ENCODE measurements around the gene IGFL4.

The IGFL4 gene

DNA sequence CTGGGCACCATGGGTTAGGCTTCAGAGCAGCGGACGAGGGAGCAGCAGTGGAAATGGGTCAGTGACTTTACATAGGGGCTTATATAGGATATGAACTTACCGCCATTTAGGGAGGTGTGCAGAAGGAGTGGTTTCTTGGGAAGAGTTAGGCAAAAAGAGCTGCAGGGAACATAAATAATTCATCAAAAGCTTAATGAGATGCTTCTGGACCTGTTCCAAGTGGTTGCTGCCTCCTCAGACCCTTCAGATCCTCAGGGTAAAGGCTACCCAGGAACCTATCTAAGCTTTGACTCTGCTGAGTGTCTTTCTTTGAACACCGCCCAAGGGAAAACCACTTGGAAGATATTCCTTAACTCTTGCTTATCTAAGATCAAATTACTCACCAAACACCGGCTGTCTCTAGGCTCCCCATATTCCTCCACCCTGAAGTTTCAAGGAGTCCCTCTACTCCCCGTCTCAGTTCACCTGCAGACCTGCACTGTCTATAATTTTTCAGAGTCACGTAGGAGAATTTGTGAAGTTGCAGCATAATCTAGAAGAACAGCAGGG, at the start of gene IGFL4:
Gene IGFL4 (minus strand): TSS at position 51 of the 549 bp plus-strand sequence. CDS start 40 bp downstream, at position 11.
- DNase-seq (ENCODE audit: low spot score): no peak

DNA sequence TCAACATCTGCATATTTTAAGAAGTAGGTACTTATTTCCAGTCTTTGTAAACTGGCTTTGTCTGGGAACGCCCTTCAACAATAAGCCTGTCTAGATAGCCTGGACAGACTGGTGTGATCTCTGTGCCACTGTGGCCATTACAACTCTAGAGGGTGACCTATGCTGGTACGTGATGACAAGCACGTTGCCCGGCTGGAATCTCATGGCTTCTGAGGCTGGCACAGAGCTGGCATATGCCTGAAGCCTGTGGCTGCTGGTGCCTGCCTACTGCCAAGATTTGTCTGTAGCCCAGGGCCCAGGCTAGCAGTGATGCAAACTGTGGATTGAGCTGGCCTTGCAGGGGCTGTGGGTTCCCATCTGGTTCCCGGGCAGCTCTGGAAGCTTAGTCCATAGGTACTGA, 49.6 kb upstream of the IGFL4 start:
- no peak for DNase-seq (ENCODE audit: low spot score)

DNA sequence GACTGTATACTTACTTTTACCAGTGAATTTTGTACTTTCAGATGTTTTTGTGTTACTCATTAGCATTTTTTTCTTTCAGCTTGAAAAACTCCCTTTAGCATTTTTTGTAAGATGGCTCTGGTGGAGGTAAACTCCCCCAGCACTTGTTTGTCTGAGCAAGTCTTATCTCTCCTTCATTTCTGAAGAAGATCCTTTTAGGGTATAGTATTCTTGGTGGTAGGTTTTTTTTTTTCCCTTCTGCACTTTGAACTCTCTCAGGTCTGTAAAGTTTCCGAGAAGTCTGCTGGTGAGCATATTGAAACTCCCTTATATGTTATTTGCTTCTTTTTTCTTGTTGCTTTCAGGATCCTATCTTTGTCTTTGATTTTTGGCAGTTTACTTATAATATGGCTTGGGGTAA, 48.6 kb upstream of the IGFL4 start:
- DNase-seq (ENCODE audit: low spot score): no peak

DNA sequence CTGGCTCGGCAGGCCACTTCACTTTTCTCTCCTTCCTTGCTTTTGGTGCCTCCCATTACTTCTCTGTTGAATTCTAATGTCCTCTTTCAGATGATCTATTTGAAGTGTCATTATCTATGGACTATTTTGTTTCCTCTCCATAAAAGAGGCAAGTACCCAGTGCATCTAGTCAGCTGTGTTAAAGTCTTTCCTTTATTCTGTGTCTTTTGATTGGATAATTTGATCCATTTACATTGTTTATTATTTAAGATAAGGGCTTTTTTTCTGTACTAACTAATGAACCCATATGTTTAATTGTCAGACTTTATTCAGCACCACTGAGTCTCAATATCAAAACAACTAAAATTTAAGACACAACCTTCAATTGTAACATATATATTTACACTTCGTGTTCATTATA, 47.3 kb upstream of the IGFL4 start:
- no peak for DNase-seq (ENCODE audit: low spot score)

DNA sequence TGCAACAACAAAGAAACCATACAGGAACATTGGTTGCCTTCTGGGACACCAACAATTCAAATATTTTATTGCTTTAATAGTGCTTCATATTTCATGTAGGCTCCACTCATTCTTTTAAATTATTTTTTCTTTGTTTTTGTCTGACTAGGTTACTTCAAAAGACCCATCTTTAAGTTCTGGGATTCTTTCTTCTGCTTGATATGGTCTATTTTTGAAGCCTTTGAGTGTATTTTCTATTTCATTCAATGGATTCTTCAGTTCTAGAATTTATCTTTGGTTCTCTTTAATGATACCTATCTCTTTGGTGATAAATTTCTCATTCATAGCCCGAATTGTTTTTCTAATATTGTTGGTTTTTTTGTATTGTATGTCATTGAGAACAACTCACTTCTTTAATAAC, 45.1 kb upstream of the IGFL4 start:
- DNase-seq (ENCODE audit: low spot score): no peak

DNA sequence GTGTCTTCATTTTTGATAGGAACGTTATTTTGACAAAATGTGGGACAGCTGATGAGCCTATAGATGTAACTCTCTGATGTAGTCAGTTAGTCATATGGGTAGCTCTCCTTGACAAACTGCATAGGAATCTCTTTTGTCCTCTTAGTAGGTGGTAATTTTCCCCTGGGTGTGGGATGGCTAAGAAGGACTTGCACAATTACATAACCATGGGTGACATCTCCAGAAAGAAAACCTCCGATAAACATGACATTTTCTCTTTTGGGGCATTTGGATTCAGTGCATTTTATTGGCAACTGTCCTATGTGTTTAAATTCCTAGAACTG, 41.9 kb upstream of the IGFL4 start:
- DNase-seq (ENCODE audit: low spot score): no peak

DNA sequence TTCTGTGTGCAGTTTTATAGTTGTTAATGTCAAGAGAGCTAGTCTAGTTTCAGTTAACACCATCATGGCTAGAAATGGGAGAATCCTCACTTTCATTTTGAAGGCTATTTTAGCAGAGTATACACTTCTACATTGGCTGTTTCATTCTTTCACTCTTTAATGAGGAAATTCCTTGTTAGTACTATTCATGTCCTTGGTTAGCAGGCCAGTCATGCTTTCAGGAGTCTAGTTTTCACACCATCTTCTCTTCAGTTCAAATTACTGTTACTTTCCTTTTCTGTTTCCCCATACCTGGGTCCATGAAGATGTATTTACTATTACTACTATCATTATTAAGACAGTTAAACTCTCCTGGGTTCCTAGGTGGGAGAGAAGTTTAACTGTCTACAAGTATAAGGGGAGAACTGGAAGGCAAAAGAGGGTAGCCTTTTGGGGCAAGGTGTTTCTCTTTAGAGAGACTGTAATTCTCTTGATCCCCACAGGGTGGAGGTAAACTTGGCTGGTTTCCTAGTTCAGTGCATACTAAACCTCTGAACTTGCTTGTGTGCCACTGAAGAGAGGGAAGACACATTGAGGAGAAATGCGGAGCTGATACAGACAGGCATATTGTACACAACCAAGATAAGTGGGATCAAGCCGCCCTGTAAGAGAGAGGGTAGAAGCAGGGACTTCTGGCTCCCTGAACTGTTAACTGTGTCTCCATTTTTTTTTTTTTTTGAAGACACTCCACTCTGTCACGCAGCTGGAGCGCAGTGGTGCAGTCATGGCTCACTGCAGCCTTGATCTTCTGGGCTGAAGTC, 41.3 kb upstream of the IGFL4 start:
- peak; percentile 50 for DNase-seq (ENCODE audit: low spot score)

DNA sequence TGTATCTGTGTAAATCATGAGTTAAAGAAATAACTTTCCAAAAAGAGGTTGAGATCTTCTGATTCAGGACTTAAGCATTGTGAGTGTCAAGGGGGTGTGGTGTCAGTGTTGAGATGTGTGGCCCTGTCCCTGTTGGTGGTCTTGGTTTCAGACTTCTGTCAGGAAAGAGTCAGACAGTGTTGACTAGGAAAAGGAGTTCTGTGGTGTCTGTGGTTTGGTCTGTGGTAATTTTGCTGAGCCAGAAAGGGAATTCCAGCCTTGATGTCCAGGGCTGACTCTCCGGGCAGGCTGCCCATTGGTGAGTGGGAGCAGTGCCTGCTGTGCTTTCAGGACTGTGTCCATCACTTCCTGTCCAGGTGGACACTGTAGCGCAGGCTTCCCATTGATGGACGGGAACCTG, 39.8 kb upstream of the IGFL4 start:
- no peak for DNase-seq (ENCODE audit: low spot score)

DNA sequence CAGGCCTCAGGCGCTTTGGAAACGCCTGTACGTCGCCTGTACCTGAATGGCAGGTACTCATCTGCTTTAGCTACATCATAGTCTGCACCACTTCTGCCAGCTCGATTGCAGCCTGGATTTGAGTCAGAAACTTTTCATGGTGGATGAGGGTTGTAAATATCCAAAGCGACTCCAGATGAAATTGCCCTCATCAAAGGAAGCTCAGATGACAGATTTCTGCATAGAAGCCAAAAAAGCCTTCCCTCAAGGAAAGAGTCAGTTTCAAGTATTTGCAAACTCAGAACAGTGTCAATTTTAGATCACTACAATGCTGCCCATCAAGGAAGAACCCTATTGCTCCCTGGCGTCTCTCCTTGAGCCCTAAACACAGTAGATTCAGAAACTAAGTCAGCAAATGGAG, 38.8 kb upstream of the IGFL4 start:
- no peak for DNase-seq (ENCODE audit: low spot score)

DNA sequence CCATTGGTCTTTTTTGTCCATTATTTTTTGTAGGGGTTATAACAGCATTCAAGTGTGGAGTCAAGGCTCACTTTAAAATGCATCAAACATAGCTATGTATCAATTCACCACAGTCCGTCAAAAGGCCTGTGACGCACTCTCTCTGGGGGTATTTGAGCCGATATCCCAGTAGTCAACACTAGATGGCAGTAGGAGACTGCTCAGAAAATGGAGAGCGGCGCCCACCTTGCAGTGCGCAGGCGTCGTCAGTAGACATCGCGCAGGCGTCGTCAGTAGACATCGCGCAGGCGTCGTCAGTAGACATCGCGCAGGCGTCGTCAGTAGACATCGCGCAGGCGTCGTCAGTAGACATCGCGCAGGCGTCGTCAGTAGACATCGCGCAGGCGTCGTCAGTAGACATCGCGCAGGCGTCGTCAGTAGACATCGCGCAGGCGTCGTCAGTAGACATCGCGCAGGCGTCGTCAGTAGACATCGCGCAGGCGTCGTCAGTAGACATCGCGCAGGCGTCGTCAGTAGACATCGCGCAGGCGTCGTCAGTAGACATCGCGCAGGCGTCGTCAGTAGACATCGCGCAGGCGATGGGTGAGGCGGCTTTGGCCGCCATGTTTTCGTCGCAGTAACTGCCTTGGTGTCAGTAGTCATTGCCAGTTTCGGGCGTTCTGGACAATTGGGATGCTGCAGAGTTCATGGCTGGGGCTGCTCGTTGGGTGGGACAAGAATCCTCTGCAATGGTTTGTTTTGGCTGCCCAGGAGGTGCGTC, 38.0 kb upstream of the IGFL4 start:
- peak; percentile 82 for DNase-seq (ENCODE audit: low spot score)

DNA sequence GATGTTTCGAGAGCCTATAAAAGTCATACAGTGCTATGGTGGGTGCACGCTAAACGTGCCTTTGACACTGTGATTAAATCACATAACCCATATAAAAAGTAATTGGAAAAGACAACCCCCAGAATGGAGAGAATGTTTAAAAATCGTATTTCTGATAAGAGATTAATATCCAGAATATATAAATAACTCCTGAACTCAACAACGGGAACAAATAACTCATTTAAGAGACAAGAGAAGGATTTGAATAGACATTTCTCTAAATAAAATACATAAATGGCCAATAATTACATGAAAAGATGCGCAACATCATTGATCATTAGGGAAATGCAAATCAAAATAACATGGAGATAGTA, 37.0 kb upstream of the IGFL4 start:
- no peak for DNase-seq (ENCODE audit: low spot score)

DNA sequence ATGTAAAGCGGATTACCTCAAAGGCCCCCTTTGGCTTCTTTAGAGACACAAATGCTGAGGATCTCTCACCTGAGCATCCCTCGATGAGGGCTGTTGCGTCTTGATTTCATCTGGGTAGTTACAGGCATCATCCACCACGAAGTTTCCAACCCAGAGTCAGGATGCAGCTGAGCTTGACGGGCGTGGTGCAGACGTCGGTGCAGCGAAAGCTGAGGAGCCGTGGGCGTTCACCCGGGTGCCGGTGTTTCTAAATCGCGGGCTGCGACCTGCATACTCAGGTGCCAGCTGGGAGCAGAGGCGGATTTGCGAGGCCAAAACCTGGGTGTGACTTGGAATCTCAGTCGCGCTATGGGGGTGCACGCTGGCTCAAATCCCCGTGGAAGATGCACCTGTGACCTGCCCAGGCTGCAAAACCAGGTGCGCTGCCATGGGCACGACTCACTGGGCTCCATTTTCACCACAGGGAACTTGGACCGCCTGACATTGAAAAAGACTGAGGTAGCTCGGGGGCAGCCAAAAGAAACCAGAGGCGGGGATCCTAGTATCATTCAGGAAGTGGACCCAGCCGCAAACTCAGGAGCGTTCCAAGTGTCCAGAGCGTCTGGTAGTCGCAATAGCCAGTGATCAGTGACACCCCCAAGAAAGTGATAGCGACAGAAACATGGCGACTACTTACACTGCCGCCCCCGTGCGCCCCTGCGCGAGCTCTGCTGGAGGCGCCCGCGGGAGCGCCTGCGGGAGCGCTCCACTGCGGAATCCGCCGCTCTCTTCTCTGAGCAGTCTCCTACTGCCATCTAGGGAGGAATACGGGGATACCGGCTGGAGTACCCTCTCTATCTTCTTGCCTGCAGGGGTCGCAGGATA, 36.4 kb upstream of the IGFL4 start:
- peak; percentile 89 for DNase-seq (ENCODE audit: low spot score)

DNA sequence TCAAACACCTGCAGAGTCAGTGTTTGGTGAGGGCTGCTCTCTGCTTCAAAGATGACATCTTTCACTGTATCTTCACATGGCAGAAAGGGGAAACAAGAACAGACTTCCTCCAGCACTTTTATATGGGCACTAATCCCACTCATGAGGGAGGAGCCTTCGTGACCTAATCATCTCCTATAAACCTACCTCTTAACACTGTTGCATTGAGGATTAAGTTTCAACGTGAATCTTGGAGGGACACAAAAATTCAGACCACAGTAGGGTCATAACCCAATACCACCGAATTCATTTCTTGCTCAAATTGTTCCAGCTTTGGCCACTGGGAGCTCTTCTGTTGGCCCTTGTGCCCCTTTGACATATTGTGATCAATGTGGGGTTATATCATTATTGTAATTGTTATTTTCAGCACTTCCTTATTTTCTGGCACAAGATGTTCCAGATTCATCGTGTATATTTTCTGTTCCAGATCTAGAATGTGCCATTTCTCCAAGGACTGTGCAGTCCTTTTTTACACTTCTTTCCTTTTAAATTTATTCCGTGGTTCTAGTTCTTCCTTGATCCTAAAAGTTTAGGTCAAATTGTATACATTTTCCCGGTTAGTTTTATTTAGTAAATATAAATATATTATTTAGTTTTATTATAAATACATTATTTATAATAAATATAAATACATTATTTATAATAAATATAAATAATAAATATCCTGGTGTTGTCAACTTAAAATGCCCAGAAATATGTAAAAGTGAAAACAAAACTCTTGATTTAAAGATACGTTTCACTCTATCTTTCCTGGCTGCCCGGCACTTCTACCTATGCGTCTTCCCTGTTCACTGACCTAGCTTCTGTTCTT, 35.5 kb upstream of the IGFL4 start:
- DNase-seq (ENCODE audit: low spot score): no peak

DNA sequence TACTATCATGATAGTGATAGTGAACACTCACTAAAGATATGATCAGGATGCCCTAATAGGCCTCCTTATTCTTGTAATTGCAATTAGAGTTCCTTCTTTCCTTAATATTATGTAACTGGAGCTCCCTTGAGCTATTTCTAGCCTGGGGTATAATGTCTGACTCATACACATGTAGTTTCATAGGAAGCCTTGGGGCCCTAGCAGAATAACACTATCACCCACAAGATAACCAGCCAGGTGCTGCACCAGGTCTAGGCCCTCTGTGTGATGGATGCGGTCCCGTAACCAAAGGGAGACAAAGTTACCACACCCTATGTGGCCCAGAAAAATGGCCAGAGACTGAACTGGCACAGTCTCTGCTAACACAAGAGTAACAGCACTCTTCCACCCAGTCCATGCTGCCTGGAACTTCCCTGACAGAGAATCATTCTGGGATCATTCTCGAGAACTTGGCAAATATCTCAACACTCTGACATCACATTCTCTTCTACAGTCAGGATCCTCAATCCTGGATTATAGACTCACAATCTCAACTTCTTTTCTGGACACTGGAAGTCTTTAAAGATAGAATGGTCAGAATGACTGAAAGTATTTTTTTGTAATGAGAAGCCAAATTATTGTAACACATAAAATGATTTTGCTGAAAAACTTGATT, 32.6 kb upstream of the IGFL4 start:
- no peak for DNase-seq (ENCODE audit: low spot score)

DNA sequence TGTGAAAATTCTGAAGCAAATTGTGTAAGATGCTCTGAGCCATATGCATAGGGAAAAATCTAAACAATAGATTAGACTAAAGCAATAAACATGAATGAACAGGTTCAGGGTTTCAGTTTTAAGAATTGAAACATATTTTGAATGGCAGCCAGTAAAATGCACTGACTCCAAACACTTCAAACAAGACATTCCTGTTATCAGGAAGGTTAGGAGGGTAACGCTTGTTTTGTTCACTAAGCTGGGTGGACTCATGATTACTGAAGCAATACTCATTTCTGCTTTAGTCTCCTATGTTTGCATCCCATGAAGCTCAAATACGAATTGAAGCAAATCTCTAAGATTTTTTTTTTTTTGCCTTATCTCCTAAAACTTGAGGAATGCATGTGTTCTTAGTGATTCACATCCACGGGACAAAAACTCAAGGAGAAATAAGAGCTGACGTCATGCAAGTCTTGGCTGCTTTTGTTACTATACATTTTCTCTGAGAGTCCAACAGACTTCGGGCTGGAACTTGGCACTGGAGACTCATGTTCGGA, 29.1 kb upstream of the IGFL4 start:
- no peak for DNase-seq (ENCODE audit: low spot score)

DNA sequence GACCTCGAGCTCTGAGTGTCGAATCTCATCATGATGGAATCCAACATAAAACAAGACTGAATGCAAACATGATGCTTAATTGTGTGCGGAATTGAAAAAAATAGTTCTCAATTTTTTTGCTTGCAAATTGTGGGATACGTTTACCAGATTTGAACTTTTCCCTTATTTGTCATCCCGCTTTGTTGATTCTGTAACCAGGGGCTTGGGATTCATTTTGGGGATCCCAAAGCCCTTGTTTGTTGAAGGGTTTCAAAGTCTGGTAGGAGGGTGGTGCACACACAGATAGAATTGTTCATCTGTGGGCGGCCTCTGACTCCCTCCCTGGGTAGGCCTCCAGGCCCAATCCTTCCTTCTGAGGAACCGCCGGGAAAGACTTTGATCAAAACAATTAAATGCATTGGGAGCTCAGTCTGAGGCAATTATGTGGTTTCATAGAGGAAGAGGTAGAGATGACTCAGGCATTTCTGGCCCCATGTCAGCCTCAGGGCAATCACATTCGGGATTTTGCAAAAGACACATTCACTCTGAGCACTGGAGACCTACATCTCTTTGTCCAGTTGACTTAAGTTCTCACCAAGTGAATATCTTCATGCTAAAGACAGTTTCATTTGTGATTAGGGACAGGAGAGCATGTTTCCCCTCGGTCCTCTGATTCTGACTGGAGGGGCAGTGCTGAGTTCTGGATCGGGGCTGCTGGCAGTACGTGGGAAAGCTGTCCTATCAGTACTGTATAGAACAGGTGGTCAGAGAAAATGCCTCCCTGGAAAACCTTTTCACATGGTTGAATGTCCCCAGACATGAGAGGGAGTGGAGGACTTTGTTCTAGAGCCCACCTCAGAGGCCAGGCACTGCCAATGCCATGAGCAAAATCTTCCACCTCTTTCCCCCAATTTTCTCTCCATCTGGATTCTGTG, 27.8 kb upstream of the IGFL4 start:
- DNase-seq (ENCODE audit: low spot score): no peak

DNA sequence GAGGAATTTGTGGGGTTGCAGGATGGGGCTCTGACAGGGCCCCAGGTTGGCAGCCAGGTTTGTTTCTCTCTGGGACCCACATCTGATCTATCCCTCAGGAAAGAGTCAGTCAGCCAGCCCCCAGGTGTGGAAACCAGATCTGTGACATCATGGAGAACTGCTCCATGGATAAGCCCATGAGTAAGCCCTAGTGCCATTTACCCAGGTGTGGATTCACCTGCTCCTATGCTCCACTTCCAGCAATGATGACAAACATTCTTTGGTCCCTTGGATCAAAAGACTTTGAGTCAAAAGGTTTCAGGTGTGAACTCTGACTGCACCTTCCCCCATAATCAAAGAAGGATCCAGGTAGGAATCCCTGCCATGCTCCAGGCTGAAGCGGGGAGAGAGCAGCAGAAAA, 26.9 kb upstream of the IGFL4 start:
- DNase-seq (ENCODE audit: low spot score): no peak

DNA sequence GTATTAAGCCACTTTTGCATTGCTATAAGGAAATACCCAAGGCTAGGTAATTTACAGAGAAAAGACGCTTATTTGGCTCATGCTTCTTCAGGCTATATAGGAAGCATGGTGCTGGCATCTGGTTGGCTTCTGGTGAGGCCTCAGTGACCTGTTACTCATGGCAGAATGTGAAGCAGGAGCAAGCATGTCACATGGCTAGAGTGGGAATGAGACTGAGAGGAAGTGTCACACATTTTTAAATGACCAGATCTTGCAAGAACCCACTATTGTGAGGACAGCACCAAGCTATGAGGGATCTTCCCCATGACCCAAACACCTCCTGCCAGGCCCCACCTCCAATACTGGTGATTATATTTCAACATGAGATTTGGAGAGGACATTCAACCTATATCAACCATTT, 25.7 kb upstream of the IGFL4 start:
- DNase-seq (ENCODE audit: low spot score): no peak

DNA sequence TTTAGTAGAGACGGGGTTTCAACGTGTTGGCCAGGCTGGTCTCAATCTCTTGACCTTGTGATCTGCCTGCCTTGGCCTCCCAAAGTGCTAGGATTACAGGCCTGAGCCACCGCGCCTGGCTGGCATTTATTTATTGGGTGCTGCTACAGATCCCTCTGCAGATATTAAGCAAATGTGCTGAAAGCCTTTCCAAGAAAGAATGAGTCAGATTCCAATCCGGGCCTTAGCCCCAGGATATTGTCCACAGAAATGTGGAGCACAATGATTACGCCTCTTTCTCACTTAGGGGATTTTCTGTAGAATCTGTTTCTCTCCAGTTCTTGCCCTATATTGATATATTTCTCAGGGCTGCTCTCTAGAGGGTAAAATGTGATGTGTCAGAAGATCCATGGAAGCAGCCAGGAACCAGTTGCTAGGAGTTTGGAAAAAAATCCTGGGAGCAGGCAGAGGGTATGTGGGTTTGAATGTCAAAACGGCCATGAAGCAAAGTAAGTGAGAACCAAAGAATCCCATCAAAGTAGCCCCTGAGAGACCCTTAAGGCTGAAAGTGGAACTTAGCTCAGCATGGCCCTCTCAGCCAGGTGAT, 24.8 kb upstream of the IGFL4 start:
- no peak for DNase-seq (ENCODE audit: low spot score)

Data from globus pallidus (tissue), 1 donor.